Adrenal gland (tissue), 12 donors: ENCODE measurements around the gene CCDC187. TPM values are rescaled to one million over a fixed set of nuclear protein-coding genes. Genes with fewer than 3 reads are reported as not detected.

Experiments used
- DNase-seq, 7 donors: peaks; one replicate each; pipeline ENCODE4 v3.0.0-alpha.2; 2019 to 2020
- H3K27ac ChIP-seq, 5 donors: fragments of 200-600 bp; sonication (generic) in 4 of 5; 1 replicate in 3 of 5; 2 replicates in 2 of 5; pipeline versions ENCODE4 v1.5.1 to v1.8.0; 2016 to 2020; ENCODE audit warnings: mild to moderate bottlenecking in 1 of 5
- H3K27me3 ChIP-seq: fragments of 200-600 bp; 2 replicates; pipeline ENCODE4 v1.8.0; 2021
- H3K36me3 ChIP-seq, 2 donors: fragments of 200-600 bp; replicated peaks in 1 of 2; 1 replicate in 1 of 2; 2 replicates in 1 of 2; pipeline versions ENCODE4 v1.5.1 to v1.8.0; 2018 to 2022
- H3K4me1 ChIP-seq, 2 donors: fragments of 200-600 bp; replicated peaks in 1 of 2; 1 replicate in 1 of 2; 2 replicates in 1 of 2; pipeline versions ENCODE4 v1.5.1 to v1.8.0; 2018 to 2021
- H3K4me3 ChIP-seq, 4 donors: fragments of 200-600 bp; sonication (generic) in 3 of 4; one replicate each; pipeline ENCODE4 v1.5.1; 2016 to 2018
- H3K9me3 ChIP-seq, 3 donors: fragments of 200-600 bp; sonication (generic) in 1 of 3; replicated peaks in 1 of 3; 1 replicate in 2 of 3; 2 replicates in 1 of 3; pipeline versions ENCODE4 v1.5.1 to v1.8.0; 2016 to 2021
- POLR2A ChIP-seq, 2 donors: fragments of 450-650 bp; IDR thresholded peaks; one replicate each; pipeline ENCODE4 v1.6.1; 2017; ENCODE audit warnings: antibody characterized with exemption in 2 of 2, mild to moderate bottlenecking in 2 of 2, moderate library complexity in 1 of 2
- WGBS, 4 donors: extraction: QIAGEN DNeasy Blood & Tissue Kit in 2 of 4; methylation state at CpG; one replicate each; pipeline versions ENCODE4 v1.1.5 to v1.1.7; 2013 to 2017; 5-methylcytosine and 5-hydroxymethylcytosine counted together
- intact Hi-C, 2 donors: fragments of 100-400 bp; cut with DNase I; formaldehyde crosslinking; loops; one replicate each; pipeline versions ENCODE4 v1.14.1 to v1.15.0; 2022 to 2023
- polyA plus RNA-seq, 3 donors: library from polyadenylated mRNA; stranded (reverse); fragments of 200-250 nt in 2 of 3; fragments of 350-450 nt in 1 of 3; fragmentation: Illumina TruSeq in 1 of 3; extraction: RNeasy Lipid Tissue Mini Kit (QIAGEN cat#74804) in 1 of 3; gene quantifications; one replicate each; pipeline ENCODE4 v1.2.3, GENCODE V29; 2013 to 2014
- total RNA-seq, 9 donors: library from RNA; depleted of rRNA in 4 of 9; stranded (reverse); fragments of >200 nt in 4 of 9; fragments of 120-200 nt in 1 of 9; fragmentation: NEBNext Ultra II Directional in 1 of 9; extraction: Animal tissue kit (Norgen Biotek cat#: 25700) in 1 of 9; gene quantifications; one replicate each; pipeline versions ENCODE4 v1.1.0 to v1.2.4, GENCODE V29; 2013 to 2023
- TF ChIP-seq, protein P1 (sequence below), 6 experiments: fragments of 450-650 bp in 4 of 6; fragments of 200-600 bp in 2 of 6; sonication (generic) in 1 of 6; IDR thresholded peaks; 1 replicate in 5 of 6; 2 replicates in 1 of 6; pipeline versions ENCODE4 v1.5.1 to v1.8.0; 2016 to 2021; ENCODE audit warnings: antibody characterized with exemption in 6 of 6, mild to moderate bottlenecking in 2 of 6, moderate library complexity in 1 of 6
- donor health status: healthy with polysubstance abuse.
- donor health status: Bipolar disorder and iron deficiency.
- donor health status: DM: yes; HTN: yes; CAD: no.
- donor health status: DM: no; HTN: no; CAD: no.
- donor health status: DM: no; HTN: no; CAD: no.
- donor health status: DM: yes; HTN: yes; CAD: no.

CCDC187 gene
- total and polyA plus RNA-seq, 12 donors = under 0.01 to 0.44 (median 0.08) TPM; not detected in 1

DNA sequence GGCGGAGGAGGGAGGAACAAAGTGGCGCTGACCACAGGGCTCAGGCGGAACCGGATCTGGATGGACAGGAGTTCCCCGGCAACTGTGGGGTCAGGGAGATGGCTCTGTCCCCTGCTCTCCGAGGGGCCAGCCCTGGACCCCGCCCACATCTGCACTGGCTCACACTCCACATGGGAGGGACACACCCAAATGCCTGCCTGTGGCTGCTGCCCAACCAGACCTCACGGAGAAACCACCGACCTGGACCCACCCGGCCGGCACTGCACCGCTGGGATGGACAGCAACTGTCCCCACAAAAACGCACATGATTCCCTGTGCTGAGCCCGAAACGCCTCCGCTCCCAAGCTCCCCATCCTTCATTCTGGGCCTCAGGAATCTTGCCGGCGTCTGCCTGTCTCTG is 4.8 kb downstream of the CCDC187 start:
- H3K27me3 ChIP-seq = peaks cover 7% of the 10 kb centered on the region
- no peaks in the 10 kb centered on the region for H3K4me1 ChIP-seq
- WGBS, 4 donors = 74 to 92% (median 79%) methylated on average over 10 to 18 of the region's 18 CpGs
- intact Hi-C loops = no loop called here
- H3K36me3 ChIP-seq = no peaks in the 10 kb centered on the region
- no peak for DNase-seq
- no peak overlapping the region for H3K4me3 ChIP-seq
- H3K27ac ChIP-seq = no peak overlapping the region
- no peaks in the 10 kb centered on the region for H3K9me3 ChIP-seq
- no peak for TF ChIP-seq POLR2A (IDR thresholded peaks at IDR 0.05)
- TF ChIP-seq, protein P1, sequence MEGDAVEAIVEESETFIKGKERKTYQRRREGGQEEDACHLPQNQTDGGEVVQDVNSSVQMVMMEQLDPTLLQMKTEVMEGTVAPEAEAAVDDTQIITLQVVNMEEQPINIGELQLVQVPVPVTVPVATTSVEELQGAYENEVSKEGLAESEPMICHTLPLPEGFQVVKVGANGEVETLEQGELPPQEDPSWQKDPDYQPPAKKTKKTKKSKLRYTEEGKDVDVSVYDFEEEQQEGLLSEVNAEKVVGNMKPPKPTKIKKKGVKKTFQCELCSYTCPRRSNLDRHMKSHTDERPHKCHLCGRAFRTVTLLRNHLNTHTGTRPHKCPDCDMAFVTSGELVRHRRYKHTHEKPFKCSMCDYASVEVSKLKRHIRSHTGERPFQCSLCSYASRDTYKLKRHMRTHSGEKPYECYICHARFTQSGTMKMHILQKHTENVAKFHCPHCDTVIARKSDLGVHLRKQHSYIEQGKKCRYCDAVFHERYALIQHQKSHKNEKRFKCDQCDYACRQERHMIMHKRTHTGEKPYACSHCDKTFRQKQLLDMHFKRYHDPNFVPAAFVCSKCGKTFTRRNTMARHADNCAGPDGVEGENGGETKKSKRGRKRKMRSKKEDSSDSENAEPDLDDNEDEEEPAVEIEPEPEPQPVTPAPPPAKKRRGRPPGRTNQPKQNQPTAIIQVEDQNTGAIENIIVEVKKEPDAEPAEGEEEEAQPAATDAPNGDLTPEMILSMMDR (IDR thresholded peaks at IDR 0.05) = no peak

DNA sequence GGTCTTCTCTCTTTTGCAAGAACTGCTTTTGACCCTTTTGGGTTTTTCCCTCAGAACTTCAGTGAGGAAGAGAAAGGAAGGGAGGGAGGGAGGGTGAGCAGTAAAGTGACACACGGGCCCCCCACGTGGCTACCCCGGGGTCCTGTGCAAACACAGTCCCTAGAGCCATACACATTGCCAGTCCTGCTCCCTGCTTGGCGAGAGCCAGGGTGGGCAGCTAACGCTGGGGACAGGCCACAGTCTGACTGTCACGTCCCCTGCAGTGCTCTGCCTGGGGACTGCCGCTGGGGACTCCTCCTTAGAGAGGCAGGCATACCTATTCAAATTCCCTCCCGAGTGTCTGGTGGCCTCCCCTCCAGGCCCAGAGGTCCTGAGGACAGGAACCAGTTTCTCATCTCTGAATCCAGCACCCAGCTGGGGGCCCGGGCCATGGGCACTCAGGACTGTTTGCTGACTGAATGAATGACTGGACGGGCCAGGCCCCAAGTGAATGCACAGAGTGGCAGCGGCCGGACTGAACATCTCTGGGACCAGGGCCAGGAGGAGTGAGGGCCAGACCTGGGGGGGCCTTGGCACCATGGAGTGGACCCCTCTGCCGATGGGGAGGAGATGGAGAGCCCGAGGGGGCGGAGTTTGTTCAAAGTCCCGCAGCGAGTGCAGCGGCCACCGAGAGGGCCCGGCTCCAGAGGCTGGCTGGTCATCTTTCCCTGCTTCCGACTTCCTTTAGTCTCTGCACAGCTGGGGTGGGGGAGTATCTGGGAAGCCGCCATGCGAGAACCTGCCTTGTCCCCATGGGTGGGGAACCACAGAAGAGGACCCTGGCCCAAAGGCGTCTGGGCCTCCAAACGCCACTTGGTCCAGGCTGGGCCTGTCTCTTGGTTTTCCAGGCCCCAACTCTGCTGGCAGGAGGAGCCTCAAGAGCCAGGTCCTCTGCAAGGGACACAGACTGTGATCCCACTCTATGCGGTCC is 5.8 kb downstream of the CCDC187 start:
- WGBS, 4 donors = 70 to 82% (median 80%) methylated on average over 13 to 26 of the region's 26 CpGs
- peaks cover 7% of the 10 kb centered on the region for H3K27me3 ChIP-seq

DNA sequence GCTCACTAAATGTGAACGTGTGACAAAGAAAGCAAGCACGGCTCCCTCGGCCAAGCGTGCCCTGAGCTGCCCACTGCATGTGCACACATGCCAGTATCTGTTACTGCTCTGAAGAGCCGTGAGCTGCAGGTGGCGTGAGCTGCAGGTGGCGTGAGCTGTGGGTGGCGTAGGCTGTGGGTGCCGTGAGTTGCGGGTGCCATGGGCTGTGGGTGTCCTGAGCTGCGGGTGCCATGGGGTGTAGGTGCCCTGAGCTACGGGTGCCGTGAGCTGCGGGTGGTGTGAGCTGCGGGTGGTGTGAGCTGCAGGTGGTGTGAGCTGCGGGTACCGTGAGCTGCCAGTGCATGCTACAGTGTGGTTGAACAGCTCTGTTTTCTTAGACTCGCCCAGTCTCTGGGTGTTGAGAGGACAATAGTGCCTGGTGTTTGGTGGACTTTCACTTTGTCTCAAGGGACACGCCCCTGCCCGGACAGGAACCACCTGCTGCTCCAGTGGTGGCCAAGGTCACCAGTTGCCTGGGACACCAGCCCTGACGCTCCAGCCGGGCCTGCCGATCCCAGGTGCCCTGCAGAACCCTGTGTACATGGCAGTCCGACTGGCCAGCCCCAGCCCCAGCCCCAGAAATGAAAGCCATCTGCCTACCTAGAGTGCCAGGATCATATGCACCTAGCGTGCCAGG is 6.7 kb downstream of the CCDC187 start:
- H3K4me3 ChIP-seq = no peak overlapping the region
- intact Hi-C loops = no loop called here
- WGBS, 4 donors = 63 to 75% (median 68%) methylated on average over 14 to 25 of the region's 25 CpGs
- peaks cover 7% of the 10 kb centered on the region for H3K27me3 ChIP-seq
- H3K4me1 ChIP-seq = no peaks in the 10 kb centered on the region
- H3K27ac ChIP-seq = no peak overlapping the region
- no peak for TF ChIP-seq POLR2A (IDR thresholded peaks at IDR 0.05)
- TF ChIP-seq, protein P1 (IDR thresholded peaks at IDR 0.05) = no peak
- H3K9me3 ChIP-seq = no peaks in the 10 kb centered on the region
- peak in 6 of 7 donors; percentile 58 to 86 (median 66) for DNase-seq
- H3K36me3 ChIP-seq = no peaks in the 10 kb centered on the region

More for the DNA sequence above, 5.8 kb downstream of the CCDC187 start:
- intact Hi-C loops = no loop called here
- Histone ChIP-seq H3K36me3 (no peaks in the 10 kb centered on the region), H3K9me3 (no peaks in the 10 kb centered on the region), H3K4me1 (no peaks in the 10 kb centered on the region), H3K27ac (no peak overlapping the region), H3K4me3 (no peak overlapping the region)
- no peak for DNase-seq
- TF ChIP-seq, protein P1 (IDR thresholded peaks at IDR 0.05) = no peak
- TF ChIP-seq POLR2A (IDR thresholded peaks at IDR 0.05) = no peak

DNA sequence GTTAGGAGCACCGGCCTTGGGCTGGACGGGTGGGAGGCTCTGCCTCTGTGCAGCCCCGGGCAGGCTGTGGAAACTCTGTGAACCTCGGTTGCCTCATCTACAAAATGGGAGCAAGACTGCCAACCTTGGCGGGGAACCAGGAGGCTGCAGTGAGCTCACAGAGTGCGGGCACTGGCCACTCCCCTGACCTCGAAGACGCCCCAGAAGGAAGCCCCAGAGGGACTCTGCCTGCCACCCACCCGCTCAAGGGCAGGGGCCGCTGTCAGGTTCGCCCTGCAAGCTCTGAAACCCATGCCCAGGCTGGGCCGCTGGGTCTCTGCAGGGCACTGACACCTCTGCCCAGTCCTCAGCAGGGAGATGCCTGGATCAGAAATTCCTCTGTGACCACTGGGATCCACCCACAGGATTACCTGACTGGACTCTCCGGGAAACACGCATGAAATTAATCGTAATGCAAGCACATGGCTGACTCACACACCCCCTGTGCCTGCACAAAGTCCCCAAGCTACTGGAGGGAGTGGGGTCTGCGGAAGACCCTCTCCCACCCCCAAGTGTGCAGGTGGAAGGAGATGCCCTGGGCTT is 7.4 kb downstream of the CCDC187 start:
- H3K36me3 ChIP-seq = no peaks in the 10 kb centered on the region
- H3K4me3 ChIP-seq = no peak overlapping the region
- TF ChIP-seq, protein P1 (IDR thresholded peaks at IDR 0.05) = no peak
- TF ChIP-seq POLR2A (IDR thresholded peaks at IDR 0.05) = no peak
- DNase-seq = no peak
- intact Hi-C loops = no loop called here
- no peaks in the 10 kb centered on the region for H3K4me1 ChIP-seq
- H3K27ac ChIP-seq = no peak overlapping the region
- H3K27me3 ChIP-seq = peaks cover 7% of the 10 kb centered on the region
- no peaks in the 10 kb centered on the region for H3K9me3 ChIP-seq
- WGBS, 4 donors = 71 to 81% (median 71%) methylated on average over 14 to 16 of the region's 16 CpGs; no CpG with 5 or more reads in 1 of the 4 donors
